GM19351 (cell line): ENCODE measurements around the gene S100A14.

Source experiments
- ATAC-seq: cut with Tn5 transposase; IDR thresholded peaks from one replicate; pipeline ENCODE4 v1.9.1; 2021; ENCODE audit warnings: mild to moderate bottlenecking, moderate library complexity; ENCODE audit not compliant: unreplicated experiment

Gene S100A14

GRCh38 chr1:153616917-153617311 is 789 bp upstream of the S100A14 start:
- ATAC-seq: no peak

- ATAC-seq: no peak
These were observed 719 bp downstream of the S100A14 start for GRCh38 chr1:153615406-153615805.

GRCh38 chr1:153614906-153615305 is 1.2 kb downstream of the S100A14 start:
- ATAC-seq: no peak

- no peak for ATAC-seq
These were observed 1.8 kb downstream of the S100A14 start for GRCh38 chr1:153614189-153614900.

- ATAC-seq: no peak
These were observed 2.7 kb downstream of the S100A14 start for GRCh38 chr1:153613406-153613805.

GRCh38 chr1:153612755-153613331 is 3.3 kb downstream of the S100A14 start, which contains the start of gene S100A16:
Gene S100A16 (minus strand): TSS chr1:153613137. CDS start chr1:153608151, 4,986 bp downstream.
- no peak for ATAC-seq

- ATAC-seq: no peak
These were observed 3.9 kb downstream of the S100A14 start for GRCh38 chr1:153612111-153612754.

GRCh38 chr1:153611356-153611755 is 4.8 kb downstream of the S100A14 start:
- ATAC-seq: no peak

GRCh38 chr1:153610811-153611301 is 5.3 kb downstream of the S100A14 start:
- no peak for ATAC-seq

- ATAC-seq: no peak
These were observed 5.8 kb downstream of the S100A14 start for GRCh38 chr1:153610334-153610733.

- no peak for ATAC-seq
These were observed 6.6 kb downstream of the S100A14 start for GRCh38 chr1:153609585-153609907.

GRCh38 chr1:153608742-153609584 is 7.2 kb downstream of the S100A14 start:
- ATAC-seq: no peak

GRCh38 chr1:153608089-153608682 is 7.9 kb downstream of the S100A14 start:
- ATAC-seq: no peak

GRCh38 chr1:153607381-153607780 is 8.7 kb downstream of the S100A14 start:
- no peak for ATAC-seq

- ATAC-seq: no peak
These were observed 9.9 kb downstream of the S100A14 start for GRCh38 chr1:153606194-153606593.

GRCh38 chr1:153602749-153603148 is 13.4 kb downstream of the S100A14 start:
- ATAC-seq: no peak

- ATAC-seq: no peak
These were observed 16.3 kb downstream of the S100A14 start for GRCh38 chr1:153599847-153600246.

GRCh38 chr1:153598309-153599172 is 17.6 kb downstream of the S100A14 start:
- ATAC-seq: peak; percentile 96

- no peak for ATAC-seq
These were observed 18.9 kb downstream of the S100A14 start for GRCh38 chr1:153597206-153597605.

- ATAC-seq: no peak
These were observed 23.4 kb downstream of the S100A14 start for GRCh38 chr1:153592748-153593147.
